Esophagus muscularis mucosa (tissue), 4 donors: Measurements from ENCODE around the gene PM20D2. TPM values are rescaled to one million over a fixed set of nuclear protein-coding genes. Genes with fewer than 3 reads are reported as not detected.

ENCODE experiments used
- DNase-seq: peaks from one replicate; pipeline ENCODE4 v3.0.0-alpha.2; 2017; ENCODE audit errors: extremely low spot score
- H3K27ac ChIP-seq, 4 donors: fragments of 200-600 bp; sonication (generic); replicated peaks in 1 of 4; 1 replicate in 3 of 4; 2 replicates in 1 of 4; pipeline ENCODE4 v1.5.1; 2016 to 2019; ENCODE audit warnings: mild to moderate bottlenecking in 1 of 4
- H3K27me3 ChIP-seq, 4 donors: fragments of 200-600 bp; sonication (generic); one replicate each; pipeline versions ENCODE4 v1.5.1 to v1.6.0; 2016 to 2019
- H3K36me3 ChIP-seq, 4 donors: fragments of 200-600 bp; sonication (generic); one replicate each; pipeline ENCODE4 v1.5.1; 2016 to 2019
- H3K4me1 ChIP-seq, 4 donors: fragments of 200-600 bp; sonication (generic); one replicate each; pipeline ENCODE4 v1.5.1; 2016 to 2019
- H3K4me3 ChIP-seq, 4 donors: fragments of 200-600 bp; sonication (generic); 1 replicate in 2 of 4; 2 replicates in 2 of 4; pipeline ENCODE4 v1.5.1; 2016 to 2019; ENCODE audit warnings: mild to moderate bottlenecking in 4 of 4, moderate library complexity in 1 of 4
- H3K9me3 ChIP-seq, 4 donors: fragments of 200-600 bp; sonication (generic); 1 replicate in 3 of 4; 2 replicates in 1 of 4; pipeline ENCODE4 v1.5.1; 2016 to 2019
- EP300 ChIP-seq: sonication (generic); formaldehyde crosslinking; IDR thresholded peaks from one replicate; pipeline ENCODE4 v1.6.1; 2017; ENCODE audit warnings: antibody characterized with exemption
- POLR2A ChIP-seq: fragments of 450-650 bp; IDR thresholded peaks from one replicate; pipeline ENCODE4 v1.6.1; 2017; ENCODE audit warnings: antibody characterized with exemption, moderate library complexity, mild to moderate bottlenecking, low read depth
- POLR2AphosphoS5 ChIP-seq, 2 donors: sonication (generic); formaldehyde crosslinking; IDR thresholded peaks; one replicate each; pipeline ENCODE4 v1.6.1; 2017; ENCODE audit warnings: antibody characterized with exemption in 2 of 2
- WGBS: methylation state at CpG from one replicate; pipeline ENCODE4 v1.1.5; 2018; 5-methylcytosine and 5-hydroxymethylcytosine counted together
- intact Hi-C: fragments of 100-400 bp; cut with DNase I; formaldehyde crosslinking; loops from one replicate; pipeline ENCODE4 v1.15.1; 2023
- total RNA-seq, 4 donors: library from RNA; depleted of rRNA; stranded (reverse); fragments of >200 nt; gene quantifications; one replicate each; pipeline versions ENCODE4 v1.1.0 to v1.2.1, GENCODE V29; 2016
- TF ChIP-seq, protein P1 (sequence below), 3 experiments: fragments of 200-600 bp in 2 of 3; fragments of 450-650 bp in 1 of 3; sonication (generic) in 2 of 3; IDR thresholded peaks; one replicate each; pipeline ENCODE4 v1.5.1; 2017 to 2019; ENCODE audit warnings: antibody characterized with exemption in 3 of 3, mild to moderate bottlenecking in 2 of 3, moderate library complexity in 1 of 3

PM20D2 gene
- total RNA-seq, 4 donors from 2014 or later, result 14.5 to 27.6 (median 23.7) TPM

DNA sequence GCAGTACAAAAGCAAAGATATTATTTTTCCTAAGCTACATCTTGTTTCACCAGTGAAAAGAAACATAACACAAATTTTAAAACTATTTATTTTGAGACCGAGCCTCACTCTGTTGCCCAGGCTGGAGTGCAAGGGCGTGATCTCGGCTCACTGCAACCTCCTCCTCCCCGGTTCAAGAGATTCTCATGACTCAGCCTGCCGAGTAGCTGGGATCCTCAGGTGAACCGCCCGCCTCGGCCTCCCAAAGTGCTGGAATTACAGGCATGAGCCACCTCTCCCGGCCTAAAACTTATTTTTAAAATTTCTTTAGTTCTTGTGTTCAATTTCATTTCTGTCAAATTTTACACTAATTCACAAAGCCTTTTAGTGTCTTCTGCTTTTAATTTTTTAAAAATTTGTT lies 33.9 kb upstream of the PM20D2 start:
- 97% methylated on average over 9 of the region's 9 CpGs for WGBS
- H3K27me3 ChIP-seq, result no peaks in the 10 kb centered on the region
- H3K4me1 ChIP-seq, result peaks cover 0 to 7% (median 6%) of the 10 kb centered on the region in 4 donors
- H3K27ac ChIP-seq, result no peak overlapping the region
- H3K9me3 ChIP-seq, result no peaks in the 10 kb centered on the region
- H3K4me3 ChIP-seq, result no peak overlapping the region
- TF ChIP-seq POLR2AphosphoS5 (IDR thresholded peaks at IDR 0.05) (no peak), EP300 (no peak), POLR2A (no peak)
- no peak for DNase-seq
- intact Hi-C loops, result no loop called here
- H3K36me3 ChIP-seq, result no peaks in the 10 kb centered on the region

GRCh38 chr6:89116702-89117101 lies 29.2 kb upstream of the PM20D2 start:
- Histone ChIP-seq H3K27ac (peak overlapping the region in 1 of 4 donors; percentile 55), H3K9me3 (no peaks in the 10 kb centered on the region), H3K4me1 (peaks cover 0 to 22% (median 16%) of the 10 kb centered on the region in 4 donors), H3K27me3 (no peaks in the 10 kb centered on the region), H3K36me3 (no peaks in the 10 kb centered on the region), H3K4me3 (peak overlapping the region; percentile 70 to 82 (median 74))
- WGBS, result 72% methylated on average over 6 of the region's 6 CpGs
- intact Hi-C loops, result no loop called here
- DNase-seq, result no peak
- TF ChIP-seq, protein P1, sequence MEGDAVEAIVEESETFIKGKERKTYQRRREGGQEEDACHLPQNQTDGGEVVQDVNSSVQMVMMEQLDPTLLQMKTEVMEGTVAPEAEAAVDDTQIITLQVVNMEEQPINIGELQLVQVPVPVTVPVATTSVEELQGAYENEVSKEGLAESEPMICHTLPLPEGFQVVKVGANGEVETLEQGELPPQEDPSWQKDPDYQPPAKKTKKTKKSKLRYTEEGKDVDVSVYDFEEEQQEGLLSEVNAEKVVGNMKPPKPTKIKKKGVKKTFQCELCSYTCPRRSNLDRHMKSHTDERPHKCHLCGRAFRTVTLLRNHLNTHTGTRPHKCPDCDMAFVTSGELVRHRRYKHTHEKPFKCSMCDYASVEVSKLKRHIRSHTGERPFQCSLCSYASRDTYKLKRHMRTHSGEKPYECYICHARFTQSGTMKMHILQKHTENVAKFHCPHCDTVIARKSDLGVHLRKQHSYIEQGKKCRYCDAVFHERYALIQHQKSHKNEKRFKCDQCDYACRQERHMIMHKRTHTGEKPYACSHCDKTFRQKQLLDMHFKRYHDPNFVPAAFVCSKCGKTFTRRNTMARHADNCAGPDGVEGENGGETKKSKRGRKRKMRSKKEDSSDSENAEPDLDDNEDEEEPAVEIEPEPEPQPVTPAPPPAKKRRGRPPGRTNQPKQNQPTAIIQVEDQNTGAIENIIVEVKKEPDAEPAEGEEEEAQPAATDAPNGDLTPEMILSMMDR (IDR thresholded peaks at IDR 0.05), result no peak
- TF ChIP-seq POLR2A, result no peak
- no peak for TF ChIP-seq POLR2AphosphoS5 (IDR thresholded peaks at IDR 0.05)
- no peak for TF ChIP-seq EP300

GRCh38 chr6:89117211-89118108 lies 28.4 kb upstream of the PM20D2 start, which contains the start of gene SRSF12:
TSS of gene SRSF12 (minus strand) at chr6:89118071. CDS start at chr6:89117887, 184 bp downstream.
- Histone ChIP-seq H3K27ac (peak within 1 kb of the TSS; percentile 55 to 79 (median 67)), H3K36me3 (no peaks in the 10 kb centered on the region), H3K4me1 (peaks cover 0 to 22% (median 16%) of the 10 kb centered on the region in 4 donors), H3K9me3 (no peaks in the 10 kb centered on the region), H3K27me3 (no peaks in the 10 kb centered on the region), H3K4me3 (peak within 1 kb of the TSS; percentile 70 to 82 (median 74))
- TF ChIP-seq POLR2A (no peak), POLR2AphosphoS5 (IDR thresholded peaks at IDR 0.05) (peak in 1 of 2 donors; percentile 7)
- TF ChIP-seq, protein P1 (IDR thresholded peaks at IDR 0.05), result peak in 1 of 3 experiments; percentile 12
- WGBS, result 4% methylated on average over 16 of the region's 106 CpGs
- no peak for DNase-seq
- intact Hi-C loops, result no loop called here

DNA sequence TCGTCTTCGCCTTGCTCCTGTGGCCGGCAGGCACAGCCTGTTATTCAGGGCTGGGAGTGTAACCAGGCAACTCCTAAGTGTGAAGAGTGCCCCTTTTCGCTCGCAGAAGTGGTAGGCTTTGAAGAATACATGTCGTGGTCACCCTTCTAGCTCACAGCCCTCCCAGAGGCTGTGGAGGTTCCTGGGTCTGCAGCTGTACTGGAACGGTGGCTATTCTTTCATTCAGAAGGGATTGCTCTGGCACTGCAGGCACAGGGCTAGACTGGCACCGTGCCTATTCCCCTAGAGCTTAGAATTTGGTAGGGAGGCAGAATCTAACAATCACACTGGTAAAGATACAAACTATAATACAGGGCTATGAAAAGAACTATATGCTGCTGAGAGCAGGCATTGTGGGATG lies 26.9 kb upstream of the PM20D2 start:
- H3K36me3 ChIP-seq, result no peaks in the 10 kb centered on the region
- H3K27me3 ChIP-seq, result no peaks in the 10 kb centered on the region
- WGBS, result 89% methylated on average over 8 of the region's 8 CpGs
- H3K9me3 ChIP-seq, result no peaks in the 10 kb centered on the region
- H3K4me3 ChIP-seq, result no peak overlapping the region
- peaks cover 0 to 22% (median 16%) of the 10 kb centered on the region in 4 donors for H3K4me1 ChIP-seq
- DNase-seq, result no peak
- peak overlapping the region in 3 of 4 donors; percentile 47 to 79 (median 68) for H3K27ac ChIP-seq
- TF ChIP-seq POLR2A (no peak), EP300 (no peak), POLR2AphosphoS5 (IDR thresholded peaks at IDR 0.05) (no peak)
- TF ChIP-seq, protein P1 (IDR thresholded peaks at IDR 0.05), result no peak
- intact Hi-C loops, result no loop called here

DNA sequence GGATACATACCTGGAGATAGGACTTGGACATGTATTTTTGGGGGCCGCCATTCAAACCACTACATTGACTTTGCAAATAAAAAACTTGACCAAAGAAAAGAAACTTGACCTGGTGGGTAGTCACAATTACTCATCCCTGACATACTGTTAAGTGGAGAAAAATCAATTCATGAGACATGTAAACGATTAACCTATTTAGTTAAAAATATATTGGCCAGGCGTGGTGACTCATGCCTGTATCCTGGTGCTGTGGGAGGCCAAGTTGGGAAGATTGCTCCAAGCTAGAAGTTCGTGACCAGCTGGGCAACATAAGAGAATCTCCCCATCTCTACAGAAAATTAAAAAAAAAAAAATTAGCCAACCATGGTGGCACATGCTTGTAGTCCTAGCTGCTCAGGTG lies 25.5 kb upstream of the PM20D2 start:
- Histone ChIP-seq H3K4me1 (peaks cover 0 to 22% (median 16%) of the 10 kb centered on the region in 4 donors), H3K9me3 (no peaks in the 10 kb centered on the region), H3K27ac (no peak overlapping the region), H3K36me3 (no peaks in the 10 kb centered on the region), H3K4me3 (no peak overlapping the region), H3K27me3 (no peaks in the 10 kb centered on the region)
- intact Hi-C loops, result no loop called here
- 87% methylated on average over 4 of the region's 4 CpGs for WGBS
- TF ChIP-seq, protein P1 (IDR thresholded peaks at IDR 0.05), result no peak
- TF ChIP-seq POLR2A (no peak), EP300 (no peak), POLR2AphosphoS5 (IDR thresholded peaks at IDR 0.05) (no peak)
- no peak for DNase-seq
